Measurements from ENCODE around the gene HIGD1B.

GRCh38 chr17:44899074-44899782 is 51.5 kb downstream of the HIGD1B start, which contains the start of gene EFTUD2:
- TF ChIP-seq, protein P1, sequence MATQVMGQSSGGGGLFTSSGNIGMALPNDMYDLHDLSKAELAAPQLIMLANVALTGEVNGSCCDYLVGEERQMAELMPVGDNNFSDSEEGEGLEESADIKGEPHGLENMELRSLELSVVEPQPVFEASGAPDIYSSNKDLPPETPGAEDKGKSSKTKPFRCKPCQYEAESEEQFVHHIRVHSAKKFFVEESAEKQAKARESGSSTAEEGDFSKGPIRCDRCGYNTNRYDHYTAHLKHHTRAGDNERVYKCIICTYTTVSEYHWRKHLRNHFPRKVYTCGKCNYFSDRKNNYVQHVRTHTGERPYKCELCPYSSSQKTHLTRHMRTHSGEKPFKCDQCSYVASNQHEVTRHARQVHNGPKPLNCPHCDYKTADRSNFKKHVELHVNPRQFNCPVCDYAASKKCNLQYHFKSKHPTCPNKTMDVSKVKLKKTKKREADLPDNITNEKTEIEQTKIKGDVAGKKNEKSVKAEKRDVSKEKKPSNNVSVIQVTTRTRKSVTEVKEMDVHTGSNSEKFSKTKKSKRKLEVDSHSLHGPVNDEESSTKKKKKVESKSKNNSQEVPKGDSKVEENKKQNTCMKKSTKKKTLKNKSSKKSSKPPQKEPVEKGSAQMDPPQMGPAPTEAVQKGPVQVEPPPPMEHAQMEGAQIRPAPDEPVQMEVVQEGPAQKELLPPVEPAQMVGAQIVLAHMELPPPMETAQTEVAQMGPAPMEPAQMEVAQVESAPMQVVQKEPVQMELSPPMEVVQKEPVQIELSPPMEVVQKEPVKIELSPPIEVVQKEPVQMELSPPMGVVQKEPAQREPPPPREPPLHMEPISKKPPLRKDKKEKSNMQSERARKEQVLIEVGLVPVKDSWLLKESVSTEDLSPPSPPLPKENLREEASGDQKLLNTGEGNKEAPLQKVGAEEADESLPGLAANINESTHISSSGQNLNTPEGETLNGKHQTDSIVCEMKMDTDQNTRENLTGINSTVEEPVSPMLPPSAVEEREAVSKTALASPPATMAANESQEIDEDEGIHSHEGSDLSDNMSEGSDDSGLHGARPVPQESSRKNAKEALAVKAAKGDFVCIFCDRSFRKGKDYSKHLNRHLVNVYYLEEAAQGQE (IDR thresholded peaks at IDR 0.05; ENCODE audit: borderline replicate concordance), result peak; percentile 48
- TF ChIP-seq, protein P2, sequence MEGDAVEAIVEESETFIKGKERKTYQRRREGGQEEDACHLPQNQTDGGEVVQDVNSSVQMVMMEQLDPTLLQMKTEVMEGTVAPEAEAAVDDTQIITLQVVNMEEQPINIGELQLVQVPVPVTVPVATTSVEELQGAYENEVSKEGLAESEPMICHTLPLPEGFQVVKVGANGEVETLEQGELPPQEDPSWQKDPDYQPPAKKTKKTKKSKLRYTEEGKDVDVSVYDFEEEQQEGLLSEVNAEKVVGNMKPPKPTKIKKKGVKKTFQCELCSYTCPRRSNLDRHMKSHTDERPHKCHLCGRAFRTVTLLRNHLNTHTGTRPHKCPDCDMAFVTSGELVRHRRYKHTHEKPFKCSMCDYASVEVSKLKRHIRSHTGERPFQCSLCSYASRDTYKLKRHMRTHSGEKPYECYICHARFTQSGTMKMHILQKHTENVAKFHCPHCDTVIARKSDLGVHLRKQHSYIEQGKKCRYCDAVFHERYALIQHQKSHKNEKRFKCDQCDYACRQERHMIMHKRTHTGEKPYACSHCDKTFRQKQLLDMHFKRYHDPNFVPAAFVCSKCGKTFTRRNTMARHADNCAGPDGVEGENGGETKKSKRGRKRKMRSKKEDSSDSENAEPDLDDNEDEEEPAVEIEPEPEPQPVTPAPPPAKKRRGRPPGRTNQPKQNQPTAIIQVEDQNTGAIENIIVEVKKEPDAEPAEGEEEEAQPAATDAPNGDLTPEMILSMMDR (IDR thresholded peaks at IDR 0.05; ENCODE audit: poor library complexity, severe bottlenecking), result no peak
- no peak for TF ChIP-seq EZH2 (IDR thresholded peaks at IDR 0.05; ENCODE audit: borderline replicate concordance, insufficient read depth, low read length, poor library complexity, severe bottlenecking)
- TF ChIP-seq RAD21 (conservative IDR thresholded peaks at IDR 0.05), result peak; percentile 44
- TF ChIP-seq SMC3 (conservative IDR thresholded peaks at IDR 0.05; ENCODE audit: poor library complexity), result peak; percentile 69
- peak; percentile 99 for TF ChIP-seq MXI1 (conservative IDR thresholded peaks at IDR 0.05; ENCODE audit: poor library complexity, severe bottlenecking)
- TF ChIP-seq POLR2AphosphoS5 (IDR thresholded peaks at IDR 0.05), result peak; percentile 83

Measured in neural cell (in vitro differentiated cells).